IPS-NIHi11 (cell line): ENCODE measurements around the gene EDA.

Experiments used
- DNase-seq: peaks from one replicate; pipeline ENCODE4 v3.0.0; 2012; ENCODE audit warnings: mixed read lengths, low spot score

The EDA gene

DNA sequence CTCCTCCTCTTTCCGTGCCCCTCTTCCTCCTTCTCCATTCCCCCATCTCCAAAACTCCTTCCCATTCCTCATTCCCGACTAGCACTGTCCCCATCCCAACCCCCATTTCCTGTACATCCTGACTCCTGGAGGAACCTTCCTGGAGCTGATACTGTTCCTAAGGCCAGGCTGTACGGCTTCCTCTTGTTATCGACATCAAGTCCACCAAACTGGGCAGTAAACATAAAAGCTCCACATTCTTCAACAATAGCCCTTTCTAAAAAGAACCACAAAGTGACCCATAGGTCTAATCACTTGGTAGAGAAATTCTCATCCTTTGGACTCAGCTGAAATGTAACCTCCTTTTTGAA is 410.9 kb downstream of the EDA start:
- no peak for DNase-seq

DNA sequence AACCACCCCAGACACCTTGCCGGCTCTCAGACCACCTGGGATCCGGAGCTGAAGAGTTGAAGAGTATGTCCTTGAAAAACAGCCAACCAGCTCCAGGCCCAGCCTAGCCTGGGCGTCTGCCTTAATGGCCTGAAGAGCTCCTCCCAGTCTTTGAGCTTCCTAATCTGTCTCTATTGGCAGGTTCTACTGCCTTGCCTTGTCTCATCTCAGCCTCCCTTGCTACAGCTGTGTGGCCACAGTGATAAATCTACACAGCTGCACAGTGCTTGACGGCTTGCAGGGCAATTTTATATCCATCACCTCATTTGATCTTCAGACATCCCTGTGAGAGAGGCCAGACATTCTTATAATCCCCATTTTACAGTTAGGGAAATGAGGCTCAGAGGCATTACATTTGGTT is 413.9 kb downstream of the EDA start:
- no peak for DNase-seq

DNA sequence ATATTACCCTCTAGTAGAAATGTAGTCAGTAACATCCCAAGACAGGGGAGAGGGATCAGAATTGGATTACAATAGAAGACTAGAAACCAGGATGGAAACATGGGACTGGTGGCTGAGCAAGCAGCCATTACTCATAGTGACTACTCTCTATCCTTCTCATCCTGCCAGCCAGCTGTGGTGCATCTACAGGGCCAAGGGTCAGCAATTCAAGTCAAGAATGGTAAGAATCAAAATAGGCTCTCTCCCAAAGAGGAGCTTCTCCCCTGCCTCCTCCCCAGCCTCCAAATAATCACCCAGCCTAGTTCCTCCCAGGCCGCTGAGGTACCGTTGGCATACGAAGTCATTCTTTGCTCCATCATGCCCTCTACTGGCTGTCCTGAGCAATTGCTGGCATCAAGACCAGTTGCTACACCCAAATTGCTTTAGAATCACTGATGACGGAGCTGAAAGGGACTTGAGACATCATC is 414.4 kb downstream of the EDA start:
- peak; percentile 66 for DNase-seq

DNA sequence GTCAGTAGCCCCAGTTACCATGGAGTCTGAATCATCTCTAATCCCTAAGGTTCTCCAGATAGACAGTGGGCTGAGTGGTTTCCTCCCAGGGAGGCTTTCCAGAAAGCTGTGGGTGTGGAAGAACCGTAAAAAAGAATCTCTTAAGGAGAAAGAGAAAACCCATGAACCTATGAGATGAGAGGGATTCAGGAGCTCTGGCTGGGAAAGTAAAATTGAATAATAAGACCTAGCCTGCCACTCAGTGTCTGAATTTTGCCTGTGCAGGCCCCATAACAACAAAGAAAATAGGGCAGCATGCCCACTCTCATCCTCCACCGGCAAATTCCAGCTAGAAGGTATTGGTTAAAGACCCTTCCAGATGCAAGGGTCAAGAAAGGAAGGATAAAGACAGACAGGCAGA is 416.9 kb downstream of the EDA start:
- no peak for DNase-seq

DNA sequence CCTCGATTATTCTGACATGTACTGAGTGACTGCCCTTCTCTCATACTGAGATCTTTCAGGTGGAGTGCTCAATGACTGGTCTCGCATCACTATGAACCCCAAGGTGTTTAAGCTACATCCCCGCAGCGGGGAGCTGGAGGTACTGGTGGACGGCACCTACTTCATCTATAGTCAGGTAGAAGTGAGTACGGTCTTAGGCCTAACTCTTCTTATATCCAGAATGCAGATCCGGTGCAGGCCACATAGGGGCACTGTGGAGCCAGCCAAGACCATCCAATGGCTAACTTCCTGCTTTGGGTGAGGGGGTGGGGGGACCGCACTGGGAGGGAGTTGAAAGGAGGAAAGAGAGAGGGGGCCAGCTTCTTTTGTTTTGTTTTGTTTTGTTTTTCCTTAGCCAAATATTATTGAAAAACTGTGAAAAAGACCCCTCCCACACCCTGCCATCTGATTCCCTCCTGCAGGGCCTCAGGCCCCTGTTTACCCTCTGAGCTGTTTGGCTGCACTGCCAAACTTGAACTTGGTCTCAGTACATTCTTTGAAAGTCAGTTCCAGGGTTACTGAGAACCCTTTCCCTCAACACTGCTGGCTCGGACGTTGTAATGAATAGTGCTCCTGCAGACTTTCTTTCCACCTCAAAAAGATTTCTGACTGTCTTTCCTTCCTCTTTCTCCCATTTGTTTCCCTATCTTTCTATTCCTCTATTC is 417.6 kb downstream of the EDA start:
- peak; percentile 64 for DNase-seq

DNA sequence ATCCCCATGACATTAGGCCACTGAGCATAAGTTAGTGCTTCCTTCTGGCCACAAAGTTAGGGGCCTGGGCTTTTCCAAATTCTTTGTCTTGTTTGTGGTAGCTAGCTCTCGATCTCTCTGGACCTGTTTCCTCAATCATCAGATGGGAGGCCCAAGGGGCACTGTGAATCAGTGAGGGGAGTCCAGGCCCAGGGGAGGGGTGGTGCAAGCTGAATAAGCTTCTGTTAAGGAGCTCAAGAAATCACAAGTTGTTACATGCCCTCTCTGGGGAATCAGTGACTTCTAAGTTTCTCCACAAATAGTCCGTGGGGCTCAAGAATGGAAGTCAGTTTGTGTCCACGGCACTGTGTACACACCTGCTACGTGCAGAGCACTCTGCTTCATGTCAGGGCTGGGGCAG is 418.7 kb downstream of the EDA start:
- no peak for DNase-seq

DNA sequence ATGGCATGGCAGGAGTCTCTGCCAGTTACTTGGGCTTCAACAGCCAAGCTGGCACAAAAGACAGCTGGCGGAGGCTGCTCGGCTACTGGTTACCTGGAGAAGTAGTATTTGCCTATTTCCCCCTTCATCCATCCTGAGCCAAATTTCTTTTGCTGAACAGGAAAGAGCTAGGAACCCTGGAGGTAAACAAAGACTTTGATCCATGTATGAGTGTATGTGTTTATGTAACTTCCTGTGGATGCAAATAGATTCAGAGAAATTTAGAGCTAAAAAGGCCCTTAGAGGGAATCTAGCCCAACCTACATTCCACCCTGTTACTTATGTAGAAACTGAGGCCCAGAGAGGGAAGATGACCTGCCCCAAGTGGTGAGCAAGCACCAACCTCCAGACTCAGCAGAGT is 422.6 kb downstream of the EDA start:
- no peak for DNase-seq

DNA sequence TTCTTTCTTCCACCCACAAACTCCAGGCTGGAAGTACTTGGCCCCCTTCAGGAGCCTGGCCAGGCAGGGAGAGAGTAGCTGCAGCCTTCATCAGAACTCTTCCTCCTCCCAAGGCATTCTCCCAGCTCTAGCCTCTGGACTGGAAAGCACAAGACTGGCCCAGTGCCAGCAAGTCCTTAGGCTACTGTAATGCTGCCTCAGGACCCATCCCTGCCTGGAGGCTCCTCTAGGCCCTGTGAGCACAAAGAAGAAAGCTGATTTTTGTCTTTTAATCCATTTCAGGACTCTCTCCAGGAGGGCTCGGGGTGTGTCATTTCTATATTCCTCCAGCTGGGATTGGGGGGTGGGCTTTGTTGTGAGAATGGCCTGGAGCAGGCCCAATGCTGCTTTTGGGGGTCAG is 423.0 kb downstream of the EDA start:
- DNase-seq = no peak

DNA sequence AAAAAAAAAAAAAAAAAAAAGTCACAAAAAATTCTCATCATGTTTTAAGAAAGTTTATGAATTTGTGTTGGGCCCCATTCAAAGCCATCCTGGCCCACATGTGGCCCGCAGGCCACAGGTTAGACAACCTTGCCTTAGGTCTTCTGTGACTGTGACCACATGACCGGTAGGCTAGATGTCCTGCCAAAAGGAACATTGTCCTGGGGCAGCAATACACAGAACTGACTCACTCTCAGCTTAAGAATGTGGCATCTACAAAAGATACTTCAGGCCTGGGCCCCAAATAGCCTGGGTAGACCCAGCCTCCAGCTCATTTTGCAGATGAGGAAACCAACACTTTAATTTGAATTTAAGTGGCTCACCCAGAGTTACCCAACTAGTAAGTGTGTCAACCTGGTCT is 423.8 kb downstream of the EDA start:
- DNase-seq = no peak

DNA sequence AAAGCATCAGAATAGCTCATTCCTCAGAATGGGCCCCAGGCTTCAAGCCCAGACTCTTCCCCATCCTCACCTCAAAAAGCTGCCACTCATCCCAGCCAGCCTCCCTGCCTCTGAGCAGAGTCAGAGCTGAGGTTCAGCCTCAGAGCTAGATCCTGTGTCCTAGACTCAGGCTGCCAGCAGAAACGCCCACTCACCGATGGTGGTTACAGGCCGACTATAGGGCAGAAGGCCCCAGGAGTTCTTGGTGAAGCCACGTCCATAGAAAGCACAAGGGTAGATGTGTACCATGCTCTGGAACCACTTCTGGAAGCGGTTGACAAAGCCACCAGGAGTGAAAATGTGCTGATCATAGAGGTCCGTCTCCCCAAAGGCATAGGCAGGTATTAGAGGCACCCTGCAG is 426.1 kb downstream of the EDA start:
- no peak for DNase-seq

DNA sequence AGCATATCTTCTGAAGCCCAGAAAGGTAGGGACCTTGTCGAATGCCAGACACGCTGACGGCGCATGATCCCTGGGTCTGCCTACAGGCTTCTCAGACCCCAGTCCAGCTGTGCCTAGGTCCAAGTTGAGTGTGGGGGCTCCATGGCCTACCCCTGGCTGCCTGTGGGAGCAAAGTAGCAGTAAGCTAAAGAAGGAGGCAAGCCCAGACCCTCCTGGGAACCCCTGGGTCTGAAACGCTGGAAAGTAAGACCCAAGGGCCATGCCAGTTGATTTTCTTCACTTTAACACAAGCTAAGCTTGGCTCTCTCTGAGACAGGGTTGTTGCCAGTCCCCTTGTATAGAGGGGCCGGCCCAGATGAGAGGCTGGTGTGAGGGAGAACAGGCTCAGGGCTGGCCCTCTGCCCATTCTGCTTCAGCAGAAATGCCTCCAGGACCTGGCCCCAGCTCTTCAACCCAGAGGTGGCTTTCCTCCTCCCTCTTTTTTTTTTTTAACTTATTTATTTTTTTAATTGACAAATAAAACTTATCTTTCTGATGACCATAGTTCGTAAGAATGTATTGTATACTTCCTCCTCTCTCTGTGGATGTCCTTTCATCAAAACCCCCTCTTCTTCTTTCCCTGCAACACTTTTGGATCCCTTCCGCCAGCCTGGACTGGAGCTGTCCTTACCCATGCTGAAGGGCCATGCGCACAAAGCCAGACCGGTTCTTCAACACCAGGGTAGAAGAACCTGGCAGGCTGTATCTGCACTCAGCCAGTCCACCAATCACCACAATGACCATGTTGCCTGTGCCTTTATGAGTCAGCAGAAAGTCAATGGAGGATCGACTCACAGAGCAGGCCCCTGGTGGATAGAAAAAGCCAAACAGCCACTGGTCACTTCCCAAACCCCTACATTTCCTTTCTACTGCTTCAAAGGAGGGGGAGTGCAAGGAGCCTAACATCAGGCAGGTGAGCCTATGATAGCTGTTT is 426.8 kb downstream of the EDA start:
- peak; percentile 19 for DNase-seq

DNA sequence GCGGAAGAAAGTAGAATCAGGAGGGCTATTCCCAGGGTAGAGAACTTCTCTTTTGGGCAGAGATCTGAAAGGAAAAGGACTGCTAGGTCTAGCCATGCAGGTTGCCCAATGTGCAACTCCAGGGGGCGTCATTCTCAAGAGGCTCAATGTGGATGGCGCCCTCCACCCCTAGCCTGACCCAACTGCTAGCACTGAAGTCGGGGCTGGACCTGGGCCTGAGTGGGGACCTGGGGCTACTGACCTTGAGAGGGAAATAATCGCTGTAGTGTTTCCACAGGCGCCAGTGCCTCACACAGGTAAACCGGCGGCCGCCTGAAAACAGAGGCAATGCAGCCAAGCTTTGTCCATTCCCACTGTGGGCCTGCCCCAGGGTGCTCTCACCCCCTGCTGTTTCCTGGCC is 427.8 kb downstream of the EDA start:
- no peak for DNase-seq

DNA sequence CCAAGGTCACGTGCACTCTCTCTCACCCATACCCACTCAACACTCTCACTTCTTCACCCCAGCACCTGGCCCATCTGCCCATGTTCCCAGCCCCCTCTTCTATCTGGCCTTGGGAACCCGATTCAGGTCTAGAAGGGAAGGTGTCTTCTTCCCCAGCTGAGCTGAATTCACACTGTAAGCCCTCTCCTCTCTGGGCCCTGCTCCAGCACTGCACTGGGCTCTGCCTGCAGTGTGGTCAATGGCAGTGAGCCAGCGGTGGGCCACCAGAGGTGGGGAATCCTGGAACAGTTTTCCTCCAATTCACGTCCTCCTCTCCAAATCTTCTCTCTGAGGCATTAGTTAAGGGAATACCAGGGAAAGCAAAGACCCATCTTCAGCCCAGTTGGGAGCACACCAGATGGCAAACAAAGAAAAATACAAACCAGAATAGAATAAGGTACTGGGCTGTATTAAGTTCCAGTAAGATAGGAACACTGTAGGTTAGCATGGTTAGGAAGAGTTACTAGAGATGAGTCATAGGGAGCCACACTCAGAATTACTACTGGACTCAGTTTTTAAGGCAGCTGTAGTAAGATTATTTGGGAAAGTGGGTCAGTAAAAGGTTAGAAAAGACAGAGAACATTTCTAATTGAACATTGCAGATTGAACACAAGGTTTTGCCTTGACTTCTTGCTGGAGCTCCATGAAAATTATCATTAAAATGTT is 428.8 kb downstream of the EDA start:
- DNase-seq = no peak

DNA sequence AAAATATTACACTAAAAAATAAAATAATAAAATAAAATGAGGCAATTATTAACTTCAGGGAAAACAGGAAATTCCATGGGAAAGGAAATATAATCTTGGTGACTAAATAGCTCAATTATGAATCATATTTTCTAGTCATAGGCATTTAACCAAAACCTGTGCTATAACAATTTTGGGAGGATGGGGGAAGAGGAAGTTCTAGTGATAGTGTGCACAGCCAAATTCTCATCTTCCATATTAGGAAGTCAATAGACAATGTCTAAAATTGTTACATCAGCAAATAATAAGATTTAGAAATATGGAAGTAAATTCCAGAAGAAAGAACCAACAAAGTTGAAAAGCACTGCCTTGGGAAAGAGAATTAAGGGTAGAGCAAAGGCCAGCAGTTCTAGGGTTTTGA is 431.1 kb downstream of the EDA start:
- no peak for DNase-seq

DNA sequence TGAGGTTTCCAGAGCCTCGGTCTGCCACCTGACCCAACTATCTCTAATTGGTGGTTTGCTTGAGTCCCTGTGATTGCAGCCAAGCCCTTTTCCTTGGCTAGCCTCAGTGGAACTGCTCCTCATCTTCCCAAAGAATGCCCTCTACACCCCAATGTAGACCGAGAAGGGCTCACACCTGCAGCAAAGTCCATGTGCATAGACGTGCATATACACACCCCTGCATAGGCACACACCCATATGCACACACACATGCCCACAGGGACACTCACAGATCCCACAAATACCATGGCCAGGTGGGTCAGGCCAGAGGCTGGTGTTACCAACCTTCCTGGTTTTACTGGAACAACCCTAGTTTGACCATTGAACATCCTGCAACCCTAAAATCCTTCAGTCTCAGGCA is 433.5 kb downstream of the EDA start:
- DNase-seq = no peak

DNA sequence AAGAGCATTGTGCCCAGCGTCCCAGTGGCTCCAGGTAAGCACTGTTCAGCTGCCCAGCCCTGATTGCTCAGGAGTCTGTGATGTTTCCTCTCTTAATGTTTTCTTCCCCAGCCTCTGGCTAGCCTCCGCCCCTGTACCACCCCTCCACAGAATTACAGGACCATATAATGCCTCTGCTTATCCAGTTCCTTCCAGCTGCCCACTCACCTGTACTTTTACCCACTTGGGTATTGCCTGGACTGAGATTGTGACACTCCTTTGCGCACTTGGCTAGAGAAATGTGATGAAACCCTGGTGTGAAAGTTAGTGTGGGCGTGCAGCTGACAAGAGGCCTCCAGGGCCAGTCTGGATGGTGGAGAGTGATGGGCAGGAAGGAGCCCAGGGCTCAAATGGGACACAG is 434.0 kb downstream of the EDA start, which contains the start of gene AWAT2:
Gene AWAT2 (minus strand): TSS at position 14 of the 400 bp plus-strand sequence. CDS start 6 bp downstream, at position 8.
- DNase-seq = no peak

DNA sequence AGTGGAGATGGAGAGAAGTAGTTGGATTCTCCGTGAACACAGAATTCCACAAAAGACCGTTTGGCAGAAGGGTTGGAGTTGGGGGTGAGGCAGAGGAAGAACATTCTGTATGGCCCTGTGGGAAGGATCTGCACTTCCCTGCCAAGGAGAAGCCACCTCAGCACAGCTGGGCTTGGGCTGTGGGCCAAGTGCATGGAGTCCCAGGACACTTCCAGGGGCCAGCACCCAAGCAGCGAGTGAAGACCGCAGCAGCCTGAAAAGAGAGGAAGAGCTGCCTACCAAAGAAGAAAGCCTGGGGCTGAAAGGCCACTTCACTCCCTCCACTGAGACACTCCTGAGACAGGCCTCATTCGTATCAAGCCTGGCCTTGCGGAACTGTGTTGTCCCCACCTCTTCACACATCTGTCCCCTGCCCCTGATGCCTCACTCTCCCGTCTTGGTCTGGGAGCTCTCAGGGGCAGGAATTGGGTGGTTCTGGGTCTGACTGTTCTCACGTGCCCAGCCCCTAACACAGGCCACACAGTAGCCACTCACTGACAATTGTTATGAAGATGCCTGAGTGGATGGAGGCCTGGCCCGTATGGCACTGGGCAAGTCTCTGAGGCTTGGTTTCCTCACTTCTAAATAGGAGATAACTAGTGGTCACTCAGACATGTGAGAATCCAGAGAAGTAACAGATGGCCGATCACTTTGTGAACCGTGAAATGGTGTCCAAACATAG is 437.1 kb downstream of the EDA start:
- DNase-seq = no peak

DNA sequence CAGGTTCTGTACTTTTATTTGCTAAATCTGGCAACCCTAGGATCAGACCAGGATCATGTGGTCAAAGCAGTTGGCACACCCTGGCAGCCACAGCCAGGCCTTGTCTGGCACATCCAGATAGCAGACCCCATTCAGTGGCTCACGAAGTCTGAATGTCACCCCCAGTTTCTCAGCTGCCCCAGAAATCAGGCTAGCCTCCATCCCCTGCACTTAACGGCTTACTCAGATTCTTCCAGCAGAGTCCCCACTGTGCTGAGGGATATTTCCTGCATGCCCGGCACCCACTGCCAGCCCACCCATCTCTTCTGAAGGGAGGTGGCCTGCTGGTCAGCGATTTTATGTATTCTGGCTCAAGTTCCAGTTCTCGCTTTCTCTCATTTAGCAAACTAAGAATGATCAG is 438.5 kb downstream of the EDA start:
- no peak for DNase-seq

DNA sequence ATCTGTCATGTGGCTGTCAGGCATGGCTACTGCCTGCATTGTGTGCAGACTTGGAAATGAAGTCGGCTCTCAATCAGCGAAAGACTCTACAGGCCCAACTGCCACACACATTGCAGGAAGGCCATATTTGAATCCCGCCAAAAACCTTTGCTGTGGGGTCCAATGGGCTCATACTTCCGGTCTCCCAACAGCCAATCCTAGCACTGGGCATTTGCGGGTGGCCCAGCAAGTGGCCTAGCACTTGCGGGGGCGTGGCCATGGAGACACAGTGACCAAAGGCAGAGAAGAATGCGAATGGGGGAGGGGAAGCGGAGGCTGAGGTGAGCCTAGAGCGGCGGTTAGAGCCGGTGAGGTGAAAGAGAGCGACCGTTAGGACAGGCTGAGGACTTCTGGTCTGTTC is 446.2 kb downstream of the EDA start, which contains the start of gene OTUD6A:
Gene OTUD6A (plus strand): TSS at position 382 of the 400 bp plus-strand sequence. CDS start 68 bp downstream, outside the sequence.
- DNase-seq = no peak

DNA sequence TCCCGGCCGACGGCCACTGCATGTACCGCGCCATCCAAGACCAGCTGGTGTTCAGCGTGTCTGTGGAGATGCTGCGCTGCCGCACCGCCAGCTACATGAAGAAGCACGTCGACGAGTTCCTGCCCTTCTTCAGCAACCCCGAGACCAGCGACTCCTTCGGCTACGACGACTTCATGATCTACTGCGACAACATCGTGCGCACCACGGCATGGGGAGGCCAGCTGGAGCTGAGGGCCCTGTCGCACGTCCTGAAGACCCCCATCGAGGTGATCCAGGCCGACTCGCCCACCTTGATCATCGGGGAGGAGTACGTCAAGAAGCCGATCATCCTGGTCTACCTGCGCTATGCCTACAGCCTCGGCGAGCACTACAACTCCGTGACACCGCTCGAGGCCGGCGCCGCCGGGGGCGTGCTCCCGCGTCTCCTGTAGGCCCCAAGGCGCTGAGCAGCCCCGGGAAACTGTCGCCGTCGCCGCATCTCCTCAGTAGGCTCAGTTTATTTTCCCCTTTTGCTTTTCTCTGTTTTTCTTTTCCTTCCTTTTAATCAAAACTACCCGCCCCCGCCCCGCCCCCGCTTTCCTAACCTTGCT is 447.1 kb downstream of the EDA start:
- no peak for DNase-seq

DNA sequence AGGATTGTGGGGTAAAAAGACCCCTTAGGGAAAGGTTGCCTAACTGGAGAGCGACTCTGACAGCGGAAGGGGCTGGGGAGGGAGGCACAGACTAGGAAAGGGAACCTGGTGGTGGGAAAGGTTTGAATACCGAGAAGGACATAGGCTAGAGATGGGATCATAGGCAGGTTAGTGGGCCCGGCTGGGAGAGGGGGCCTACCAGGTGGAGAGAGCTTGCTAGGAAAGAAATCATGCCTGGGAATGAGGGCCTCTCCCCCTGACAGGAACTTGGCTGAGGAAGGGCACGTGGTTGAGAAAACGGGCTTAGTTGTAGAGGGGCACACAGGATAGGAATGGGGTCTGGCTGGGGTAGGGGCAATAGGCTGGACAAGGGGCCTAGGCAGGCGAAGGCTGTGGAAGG is 450.7 kb downstream of the EDA start:
- DNase-seq = no peak
